Measurements from ENCODE around the gene ANKS1A.
A peak's percentile ranks its signal among the peaks of the same experiment; 100 is the strongest.

The ANKS1A gene

DNA sequence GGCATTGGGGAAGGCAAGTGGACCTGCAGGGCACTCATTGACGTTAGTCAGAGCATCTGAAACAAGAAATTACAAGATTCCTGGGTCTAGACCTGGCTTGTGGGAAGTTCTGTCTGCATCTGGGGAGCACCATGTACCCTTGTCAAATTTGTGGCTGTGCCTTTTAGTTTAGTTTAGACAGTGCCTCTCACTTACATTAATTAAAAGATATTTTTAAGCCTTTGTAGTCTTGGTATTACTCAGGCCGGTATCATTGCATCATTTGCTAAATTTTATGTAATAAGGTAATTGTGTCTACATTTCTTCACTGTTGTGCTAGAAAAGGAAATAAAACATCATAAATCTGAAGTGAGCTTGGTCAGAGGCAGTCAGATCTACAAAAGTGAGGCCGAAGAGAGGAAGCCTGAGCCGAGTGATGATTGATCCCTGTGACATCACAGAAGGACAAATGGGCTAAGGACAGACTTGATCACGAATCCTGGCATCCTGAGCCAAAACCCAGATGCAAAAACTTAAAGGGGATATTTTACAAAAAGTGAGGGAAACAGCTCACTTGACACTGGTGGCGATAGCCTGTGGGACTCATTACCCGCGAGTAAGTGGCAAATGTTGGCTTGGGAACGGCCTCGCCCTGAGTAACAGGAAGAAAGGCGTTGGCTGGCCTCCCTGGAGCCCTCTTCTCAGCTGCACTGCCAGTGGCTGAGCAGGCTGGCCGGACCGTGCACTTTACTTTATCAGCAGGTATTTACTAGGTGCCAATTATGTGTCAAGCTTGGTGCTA, 145.5 kb downstream of the ANKS1A start (continued):
- no peak for TF ChIP-seq ZNF155 (tag by site-specific recombination; IDR thresholded peaks at IDR 0.05)
- no peak for TF ChIP-seq ZNF558 (tag by site-specific recombination; IDR thresholded peaks at IDR 0.05)
- TF ChIP-seq KLF10 (tag by site-specific recombination; IDR thresholded peaks at IDR 0.05), result no peak
- TF ChIP-seq ZNF174 (tag by site-specific recombination; IDR thresholded peaks at IDR 0.05), result no peak
- TF ChIP-seq, protein P1, sequence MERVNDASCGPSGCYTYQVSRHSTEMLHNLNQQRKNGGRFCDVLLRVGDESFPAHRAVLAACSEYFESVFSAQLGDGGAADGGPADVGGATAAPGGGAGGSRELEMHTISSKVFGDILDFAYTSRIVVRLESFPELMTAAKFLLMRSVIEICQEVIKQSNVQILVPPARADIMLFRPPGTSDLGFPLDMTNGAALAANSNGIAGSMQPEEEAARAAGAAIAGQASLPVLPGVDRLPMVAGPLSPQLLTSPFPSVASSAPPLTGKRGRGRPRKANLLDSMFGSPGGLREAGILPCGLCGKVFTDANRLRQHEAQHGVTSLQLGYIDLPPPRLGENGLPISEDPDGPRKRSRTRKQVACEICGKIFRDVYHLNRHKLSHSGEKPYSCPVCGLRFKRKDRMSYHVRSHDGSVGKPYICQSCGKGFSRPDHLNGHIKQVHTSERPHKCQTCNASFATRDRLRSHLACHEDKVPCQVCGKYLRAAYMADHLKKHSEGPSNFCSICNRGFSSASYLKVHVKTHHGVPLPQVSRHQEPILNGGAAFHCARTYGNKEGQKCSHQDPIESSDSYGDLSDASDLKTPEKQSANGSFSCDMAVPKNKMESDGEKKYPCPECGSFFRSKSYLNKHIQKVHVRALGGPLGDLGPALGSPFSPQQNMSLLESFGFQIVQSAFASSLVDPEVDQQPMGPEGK (tag by site-specific recombination; IDR thresholded peaks at IDR 0.05), result no peak
- no peak for TF ChIP-seq ZNF394 (tag by site-specific recombination; IDR thresholded peaks at IDR 0.05; ENCODE audit: borderline replicate concordance)

DNA sequence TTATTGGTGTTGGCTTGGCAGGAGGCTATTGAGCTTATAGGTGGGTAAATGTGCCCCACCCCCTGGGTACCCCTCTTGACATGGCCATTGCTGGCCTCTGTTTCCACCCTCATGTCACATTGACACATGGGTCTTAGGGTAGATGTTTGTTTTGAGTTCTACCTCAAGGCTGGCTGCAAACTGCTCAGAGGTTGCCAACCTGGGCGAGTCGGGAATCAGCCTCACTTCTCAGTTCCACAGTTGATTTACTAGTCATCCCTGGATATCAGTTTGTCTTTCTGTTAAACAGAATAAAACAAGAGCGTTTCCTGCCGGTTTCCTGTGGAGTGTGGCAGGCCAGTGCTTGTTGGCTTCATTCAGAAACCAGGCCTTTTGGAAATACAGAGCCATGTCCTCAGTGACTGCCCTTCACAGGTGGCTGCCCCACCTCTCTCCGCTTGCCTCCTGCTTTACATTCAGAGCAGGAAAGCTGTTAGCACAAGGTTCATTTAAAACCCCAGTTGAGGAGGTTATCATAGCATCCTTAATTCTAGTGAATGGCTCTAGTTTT, 146.5 kb downstream of the ANKS1A start:
- ChIA-PET POLR2A (no interaction called here), CTCF (interaction anchor here (0.7 to 0.8 kb wide), 2 partner anchors 16 to 48 kb away, joined by 3 read pairs; no protein-coding TSS in a partner anchor)
- H3K4me1 ChIP-seq (ENCODE audit: control insufficient read depth, insufficient read depth, low read length), result no peaks in the 10 kb centered on the region
- peaks cover 0 to 6% of the 10 kb centered on the region in 2 experiments; a peak in 2 of 3 replicates for H3K36me3 ChIP-seq (ENCODE audit: control insufficient read depth in 2 of 2, insufficient read depth in 1 of 2, low read length in 2 of 2)
- no peak overlapping the region for H3K27ac ChIP-seq (ENCODE audit: extremely low read depth, low read depth, low read length)
- TF ChIP-seq, protein P2, sequence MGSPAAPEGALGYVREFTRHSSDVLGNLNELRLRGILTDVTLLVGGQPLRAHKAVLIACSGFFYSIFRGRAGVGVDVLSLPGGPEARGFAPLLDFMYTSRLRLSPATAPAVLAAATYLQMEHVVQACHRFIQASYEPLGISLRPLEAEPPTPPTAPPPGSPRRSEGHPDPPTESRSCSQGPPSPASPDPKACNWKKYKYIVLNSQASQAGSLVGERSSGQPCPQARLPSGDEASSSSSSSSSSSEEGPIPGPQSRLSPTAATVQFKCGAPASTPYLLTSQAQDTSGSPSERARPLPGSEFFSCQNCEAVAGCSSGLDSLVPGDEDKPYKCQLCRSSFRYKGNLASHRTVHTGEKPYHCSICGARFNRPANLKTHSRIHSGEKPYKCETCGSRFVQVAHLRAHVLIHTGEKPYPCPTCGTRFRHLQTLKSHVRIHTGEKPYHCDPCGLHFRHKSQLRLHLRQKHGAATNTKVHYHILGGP (tag by site-specific recombination; IDR thresholded peaks at IDR 0.05), result no peak
- TF ChIP-seq ZNF112 (tag by site-specific recombination; IDR thresholded peaks at IDR 0.05) (no peak), ZBTB20 (tag by site-specific recombination; IDR thresholded peaks at IDR 0.05) (no peak), ZNF521 (tag by site-specific recombination; IDR thresholded peaks at IDR 0.05) (no peak), ZNF596 (tag by site-specific recombination; IDR thresholded peaks at IDR 0.05) (no peak)
- H3K4me3 ChIP-seq (ENCODE audit: low read depth, low read length), result no peak overlapping the region
- H3K9me3 ChIP-seq (ENCODE audit: control insufficient read depth, insufficient read depth, low read depth, low read length), result no peaks in the 10 kb centered on the region

DNA sequence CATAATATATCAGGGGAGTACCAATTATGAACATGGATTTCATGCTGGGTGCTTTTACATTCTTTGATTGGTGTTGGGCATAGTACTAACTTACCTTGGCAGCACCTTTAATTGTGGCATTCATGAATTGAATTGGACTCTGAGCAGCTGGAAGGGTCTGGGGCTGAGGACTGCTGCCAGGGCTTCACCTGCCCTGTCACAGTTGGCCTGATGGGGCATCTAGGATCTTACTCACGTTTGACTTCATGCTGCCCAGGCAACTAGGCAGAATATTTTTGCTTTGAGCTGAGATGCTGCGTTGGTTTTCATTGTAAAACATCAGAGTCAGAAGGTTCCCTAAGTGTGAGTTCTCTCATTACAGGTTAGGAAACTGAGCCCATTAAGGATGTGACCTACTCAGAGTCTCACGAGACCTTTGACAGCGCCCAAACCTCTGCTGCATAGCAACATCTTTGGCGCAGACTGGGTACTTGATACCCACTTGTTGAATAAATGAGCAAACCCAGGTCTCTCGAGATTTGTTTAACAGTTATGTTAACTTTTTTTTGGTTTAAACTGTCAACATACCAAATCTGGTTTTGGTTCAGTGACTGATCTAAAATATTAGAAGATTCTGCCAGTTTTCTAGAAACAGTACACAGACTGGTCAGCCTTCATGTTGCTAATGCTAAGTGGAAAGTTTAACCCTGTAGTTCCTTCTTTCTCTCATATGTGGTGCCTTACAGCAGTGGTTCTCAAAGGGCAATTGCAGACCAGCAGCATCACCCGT, 147.2 kb downstream of the ANKS1A start:
- Histone ChIP-seq H3K9me3 (ENCODE audit: control insufficient read depth, insufficient read depth, low read depth, low read length) (no peaks in the 10 kb centered on the region), H3K4me1 (ENCODE audit: control insufficient read depth, insufficient read depth, low read length) (no peaks in the 10 kb centered on the region), H3K36me3 (ENCODE audit: control insufficient read depth in 2 of 2, insufficient read depth in 1 of 2, low read length in 2 of 2) (peaks cover 0 to 3% of the 10 kb centered on the region in 2 experiments; a peak in 2 of 3 replicates), H3K27ac (ENCODE audit: extremely low read depth, low read depth, low read length) (no peak overlapping the region), H3K4me3 (ENCODE audit: low read depth, low read length) (no peak overlapping the region)
- no peak for TF ChIP-seq ZBTB20 (tag by site-specific recombination; IDR thresholded peaks at IDR 0.05)
- peak; percentile 61 for TF ChIP-seq SCRT2 (tag by site-specific recombination; IDR thresholded peaks at IDR 0.05)
- POLR2A ChIA-PET, result no interaction called here
- CTCF ChIA-PET, result no interaction called here

DNA sequence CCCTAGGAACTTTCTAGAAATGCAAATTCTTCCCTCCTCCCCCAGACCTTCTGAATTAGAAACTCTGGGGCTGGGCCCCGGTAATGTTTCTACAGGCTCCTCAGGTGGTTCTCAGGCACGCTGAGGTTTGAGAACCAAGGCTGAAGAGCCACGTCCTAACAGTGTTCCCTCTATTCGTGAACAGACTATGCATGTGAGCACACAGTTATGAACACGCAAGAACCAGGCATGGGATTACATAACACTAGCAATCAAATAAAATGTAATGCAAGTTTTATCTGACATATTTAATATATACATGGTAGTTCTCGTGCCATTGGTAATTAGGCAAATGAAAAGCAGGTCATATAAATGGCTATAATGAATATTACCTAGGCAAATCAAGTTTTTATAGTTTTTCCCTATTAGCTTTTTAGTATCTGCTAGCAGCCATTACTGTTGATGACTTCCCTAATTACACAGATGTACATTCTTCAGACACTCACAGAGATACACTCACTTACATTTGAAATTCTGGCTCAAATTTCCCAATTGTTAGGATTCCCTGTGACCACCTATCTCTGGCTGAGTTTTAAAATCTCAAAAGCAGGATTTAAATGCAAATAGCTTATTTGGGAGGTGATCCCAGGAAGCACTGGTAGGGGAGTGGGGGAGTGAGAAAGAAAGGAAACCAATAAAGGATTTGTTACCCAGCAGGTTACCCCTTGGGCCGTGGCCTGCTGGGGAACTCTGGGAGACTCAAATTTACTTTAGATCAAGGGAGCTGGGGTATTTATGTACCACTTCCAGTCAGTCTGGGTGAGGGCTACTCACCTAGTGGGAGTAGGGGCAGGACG, 148.0 kb downstream of the ANKS1A start:
- no peak overlapping the region for H3K27ac ChIP-seq (ENCODE audit: extremely low read depth, low read depth, low read length)
- POLR2A ChIA-PET, result no interaction called here
- H3K36me3 ChIP-seq (ENCODE audit: control insufficient read depth in 2 of 2, insufficient read depth in 1 of 2, low read length in 2 of 2), result peaks cover 0 to 6% of the 10 kb centered on the region in 2 experiments; a peak in 2 of 3 replicates
- no peaks in the 10 kb centered on the region for H3K4me1 ChIP-seq (ENCODE audit: control insufficient read depth, insufficient read depth, low read length)
- no peaks in the 10 kb centered on the region for H3K9me3 ChIP-seq (ENCODE audit: control insufficient read depth, insufficient read depth, low read depth, low read length)
- H3K4me3 ChIP-seq (ENCODE audit: low read depth, low read length), result no peak overlapping the region
- CTCF ChIA-PET, result interaction anchor here (2.0 kb wide), 1 partner anchor 51 kb away, joined by 6 read pairs; no protein-coding TSS in a partner anchor
- TF ChIP-seq, protein P3, sequence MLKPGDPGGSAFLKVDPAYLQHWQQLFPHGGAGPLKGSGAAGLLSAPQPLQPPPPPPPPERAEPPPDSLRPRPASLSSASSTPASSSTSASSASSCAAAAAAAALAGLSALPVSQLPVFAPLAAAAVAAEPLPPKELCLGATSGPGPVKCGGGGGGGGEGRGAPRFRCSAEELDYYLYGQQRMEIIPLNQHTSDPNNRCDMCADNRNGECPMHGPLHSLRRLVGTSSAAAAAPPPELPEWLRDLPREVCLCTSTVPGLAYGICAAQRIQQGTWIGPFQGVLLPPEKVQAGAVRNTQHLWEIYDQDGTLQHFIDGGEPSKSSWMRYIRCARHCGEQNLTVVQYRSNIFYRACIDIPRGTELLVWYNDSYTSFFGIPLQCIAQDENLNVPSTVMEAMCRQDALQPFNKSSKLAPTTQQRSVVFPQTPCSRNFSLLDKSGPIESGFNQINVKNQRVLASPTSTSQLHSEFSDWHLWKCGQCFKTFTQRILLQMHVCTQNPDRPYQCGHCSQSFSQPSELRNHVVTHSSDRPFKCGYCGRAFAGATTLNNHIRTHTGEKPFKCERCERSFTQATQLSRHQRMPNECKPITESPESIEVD (tag by site-specific recombination; IDR thresholded peaks at IDR 0.05), result no peak
- no peak for TF ChIP-seq OSR2 (tag by site-specific recombination; IDR thresholded peaks at IDR 0.05)
- TF ChIP-seq ZNF510 (tag by site-specific recombination; IDR thresholded peaks at IDR 0.05; ENCODE audit: insufficient replicate concordance), result no peak
- no peak for TF ChIP-seq ZNF157 (tag by site-specific recombination; IDR thresholded peaks at IDR 0.05)
- TF ChIP-seq, protein P4, sequence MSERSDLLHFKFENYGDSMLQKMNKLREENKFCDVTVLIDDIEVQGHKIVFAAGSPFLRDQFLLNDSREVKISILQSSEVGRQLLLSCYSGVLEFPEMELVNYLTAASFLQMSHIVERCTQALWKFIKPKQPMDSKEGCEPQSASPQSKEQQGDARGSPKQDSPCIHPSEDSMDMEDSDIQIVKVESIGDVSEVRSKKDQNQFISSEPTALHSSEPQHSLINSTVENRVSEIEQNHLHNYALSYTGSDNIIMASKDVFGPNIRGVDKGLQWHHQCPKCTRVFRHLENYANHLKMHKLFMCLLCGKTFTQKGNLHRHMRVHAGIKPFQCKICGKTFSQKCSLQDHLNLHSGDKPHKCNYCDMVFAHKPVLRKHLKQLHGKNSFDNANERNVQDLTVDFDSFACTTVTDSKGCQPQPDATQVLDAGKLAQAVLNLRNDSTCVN (tag by site-specific recombination; optimal IDR thresholded peaks at IDR 0.05), result no peak
- TF ChIP-seq ZNF670 (tag by site-specific recombination; IDR thresholded peaks at IDR 0.05; ENCODE audit: low read depth), result no peak
- TF ChIP-seq HOXA7 (CRISPR knock-in tag; IDR thresholded peaks at IDR 0.05; ENCODE audit: borderline replicate concordance), result no peak

All from HEK293 (cell line).